ENCODE data around the gene MCFD2.

MCFD2 gene

GRCh38 chr2:46915281-46915810 is at the start of gene MCFD2:
Gene MCFD2 (minus strand): TSS chr2:46915806. CDS start chr2:46909171, 6,635 bp downstream.
- DNase-seq, result no peak
- no peak for TF ChIP-seq GATA1 (IDR thresholded peaks at IDR 0.05; ENCODE audit: low read depth, low read length)
- no peak for TF ChIP-seq POLR2A (IDR thresholded peaks at IDR 0.05; ENCODE audit: low read length)

DNA sequence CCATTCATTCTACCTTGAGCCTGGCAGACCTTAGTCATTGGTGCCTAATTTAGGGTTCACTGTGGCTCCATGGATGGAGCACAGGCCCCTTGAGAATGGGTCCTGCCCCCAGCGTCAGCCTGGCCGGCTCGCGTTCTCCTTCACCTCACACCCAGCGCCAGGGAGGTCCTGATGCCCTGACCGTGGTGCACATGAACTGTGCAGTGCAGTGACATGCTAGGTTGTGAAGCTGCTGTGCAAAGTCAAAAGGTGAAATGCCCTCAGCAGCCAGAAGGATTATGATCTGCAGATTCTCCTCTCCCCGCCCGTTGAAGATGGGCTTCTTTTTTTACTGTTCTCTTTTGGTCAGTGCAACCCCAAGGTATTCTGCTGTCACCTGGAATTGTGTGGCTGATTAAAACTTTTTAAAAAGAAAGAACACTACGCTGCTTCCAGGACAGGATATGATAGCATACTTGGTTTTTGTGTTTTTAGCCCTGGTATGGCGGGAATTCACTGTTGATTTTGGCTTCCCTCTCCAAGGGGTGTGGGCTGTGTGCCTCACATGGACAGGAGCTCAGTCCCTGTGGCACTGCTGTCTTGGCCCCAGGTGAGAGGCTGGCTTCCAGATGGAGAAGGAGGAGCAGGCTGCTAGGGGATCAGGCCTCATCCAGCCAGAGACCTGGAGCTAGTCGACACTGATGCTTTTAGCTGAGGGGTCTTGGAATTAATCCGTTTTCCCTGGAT is 49.4 kb upstream of the MCFD2 start:
- no peak for DNase-seq
- TF ChIP-seq POLR2A (IDR thresholded peaks at IDR 0.05; ENCODE audit: low read length), result no peak

DNA sequence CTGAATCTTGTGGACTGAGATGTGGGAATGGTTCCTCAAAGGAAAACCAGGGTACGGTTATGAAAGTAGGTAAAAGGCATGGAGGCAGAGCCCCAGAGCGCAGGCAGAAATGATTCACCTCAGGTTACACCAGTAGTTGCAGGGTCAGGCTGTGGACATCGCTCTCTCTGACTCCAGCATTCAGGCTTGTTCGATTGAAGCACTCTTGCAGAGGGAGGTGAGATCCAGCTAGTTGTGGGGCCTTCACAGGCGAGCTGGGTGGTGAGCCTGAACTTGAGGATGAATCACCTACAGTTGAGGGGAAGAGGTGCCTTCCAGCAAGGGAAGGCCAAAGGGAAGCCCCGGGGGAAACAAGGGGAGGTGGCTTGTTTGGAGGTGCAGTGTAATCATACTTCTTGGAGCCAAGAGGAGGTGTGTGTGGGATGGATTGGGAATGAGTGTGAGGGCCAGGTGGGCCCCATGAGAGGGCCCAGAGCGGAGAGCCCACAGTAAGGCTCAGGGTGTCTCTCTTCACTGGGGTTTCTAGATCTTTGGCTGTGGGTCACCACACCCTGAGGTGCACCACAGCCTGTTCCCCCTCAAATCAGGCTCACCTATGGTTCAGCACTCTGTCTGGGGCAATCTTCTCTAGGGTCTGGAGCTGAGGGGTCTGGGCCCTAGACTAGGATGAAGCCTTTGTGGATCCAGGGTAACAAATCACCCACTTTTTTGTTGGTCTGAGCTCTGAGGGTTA is 48.5 kb upstream of the MCFD2 start:
- DNase-seq, result no peak
- no peak for TF ChIP-seq GATA1 (IDR thresholded peaks at IDR 0.05; ENCODE audit: low read depth, low read length)
- no peak for TF ChIP-seq POLR2A (IDR thresholded peaks at IDR 0.05; ENCODE audit: low read length)

DNA sequence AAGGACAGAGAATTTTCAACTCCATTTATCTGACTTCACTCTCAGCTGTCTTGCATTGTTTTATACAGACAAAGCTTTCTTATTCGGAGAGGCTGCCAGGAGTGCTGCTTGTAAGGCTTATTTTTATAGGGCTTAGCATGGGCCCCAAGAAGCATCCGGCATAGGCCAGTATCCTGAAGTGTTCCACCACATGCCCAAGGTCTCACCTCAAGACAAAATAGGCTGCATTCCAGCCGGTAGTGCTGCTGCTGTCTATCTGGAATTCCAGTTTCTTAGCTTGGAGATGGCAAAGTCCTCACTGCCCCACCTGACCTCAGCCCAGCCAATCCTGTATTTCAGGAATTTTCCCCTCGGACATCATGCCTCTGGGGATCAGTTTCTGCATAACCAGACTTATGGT is 47.6 kb upstream of the MCFD2 start:
- no peak for DNase-seq
- TF ChIP-seq GATA1 (IDR thresholded peaks at IDR 0.05; ENCODE audit: low read depth, low read length) (no peak), POLR2A (IDR thresholded peaks at IDR 0.05; ENCODE audit: low read length) (no peak)

GRCh38 chr2:46962751-46963150 is 47.1 kb upstream of the MCFD2 start:
- peak; percentile 16 to 43 for DNase-seq

DNA sequence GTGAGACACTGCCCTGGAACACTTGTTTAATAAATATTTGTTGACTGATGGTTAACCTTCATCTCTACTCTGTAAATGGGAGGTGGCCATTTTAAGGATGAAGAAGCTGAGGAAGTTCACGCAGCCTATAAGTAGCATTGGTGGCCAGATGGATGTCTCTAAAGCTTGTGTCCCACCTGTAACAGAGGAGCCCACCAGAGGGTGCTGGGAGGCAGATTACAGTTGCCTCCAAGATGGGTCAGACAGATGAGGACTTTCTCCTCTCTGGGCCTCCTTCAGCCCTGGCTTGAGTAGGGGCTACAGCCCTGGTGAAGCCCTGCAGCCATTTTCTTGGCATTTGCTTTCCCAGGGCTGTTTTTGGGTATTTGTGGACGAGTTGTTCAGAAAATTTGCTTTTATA is 45.0 kb upstream of the MCFD2 start:
- no peak for TF ChIP-seq POLR2A (IDR thresholded peaks at IDR 0.05; ENCODE audit: low read length)
- no peak for TF ChIP-seq GATA1 (IDR thresholded peaks at IDR 0.05; ENCODE audit: low read depth, low read length)
- no peak for DNase-seq

More at GRCh38 chr2:46962751-46963150, 47.1 kb upstream of the MCFD2 start:
- TF ChIP-seq POLR2A (IDR thresholded peaks at IDR 0.05; ENCODE audit: low read length) (no peak), GATA1 (IDR thresholded peaks at IDR 0.05; ENCODE audit: low read depth, low read length) (no peak)

GRCh38 chr2:46958431-46959017 is 42.9 kb upstream of the MCFD2 start:
- TF ChIP-seq POLR2A (IDR thresholded peaks at IDR 0.05; ENCODE audit: low read length) (no peak), GATA1 (IDR thresholded peaks at IDR 0.05; ENCODE audit: low read depth, low read length) (no peak)
- DNase-seq, result no peak

DNA sequence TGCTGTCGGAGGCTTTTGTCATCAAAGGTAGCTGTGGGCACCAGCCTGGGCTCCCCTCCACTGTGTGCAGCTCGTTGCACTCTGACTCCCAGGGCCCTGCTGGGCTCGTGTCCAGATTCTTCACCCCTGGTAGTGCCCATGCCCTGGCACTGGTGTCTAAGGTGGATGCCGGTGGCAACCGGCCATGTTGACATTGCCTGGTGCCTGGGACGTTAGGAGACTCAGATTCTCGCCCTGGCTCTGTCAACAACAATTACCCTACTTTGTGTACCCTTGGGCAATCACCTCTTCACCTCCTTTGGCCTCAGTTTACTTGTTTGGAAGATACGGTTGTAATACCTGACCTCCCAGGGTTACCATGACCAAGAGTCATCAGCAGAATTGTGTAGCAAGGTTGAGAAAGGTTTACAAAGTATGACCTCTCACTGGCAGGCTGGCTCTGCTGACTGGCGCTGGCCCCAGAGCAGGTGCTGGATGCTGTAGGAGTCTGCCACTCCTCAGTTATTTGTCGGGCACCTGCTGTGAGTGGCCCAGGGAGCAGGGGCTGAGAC is 41.5 kb upstream of the MCFD2 start:
- TF ChIP-seq GATA1 (IDR thresholded peaks at IDR 0.05; ENCODE audit: low read depth, low read length), result no peak
- no peak for DNase-seq

GRCh38 chr2:46955764-46956163 is 40.2 kb upstream of the MCFD2 start:
- no peak for TF ChIP-seq GATA1 (IDR thresholded peaks at IDR 0.05; ENCODE audit: low read depth, low read length)
- TF ChIP-seq POLR2A (IDR thresholded peaks at IDR 0.05; ENCODE audit: low read length), result no peak
- DNase-seq, result no peak

DNA sequence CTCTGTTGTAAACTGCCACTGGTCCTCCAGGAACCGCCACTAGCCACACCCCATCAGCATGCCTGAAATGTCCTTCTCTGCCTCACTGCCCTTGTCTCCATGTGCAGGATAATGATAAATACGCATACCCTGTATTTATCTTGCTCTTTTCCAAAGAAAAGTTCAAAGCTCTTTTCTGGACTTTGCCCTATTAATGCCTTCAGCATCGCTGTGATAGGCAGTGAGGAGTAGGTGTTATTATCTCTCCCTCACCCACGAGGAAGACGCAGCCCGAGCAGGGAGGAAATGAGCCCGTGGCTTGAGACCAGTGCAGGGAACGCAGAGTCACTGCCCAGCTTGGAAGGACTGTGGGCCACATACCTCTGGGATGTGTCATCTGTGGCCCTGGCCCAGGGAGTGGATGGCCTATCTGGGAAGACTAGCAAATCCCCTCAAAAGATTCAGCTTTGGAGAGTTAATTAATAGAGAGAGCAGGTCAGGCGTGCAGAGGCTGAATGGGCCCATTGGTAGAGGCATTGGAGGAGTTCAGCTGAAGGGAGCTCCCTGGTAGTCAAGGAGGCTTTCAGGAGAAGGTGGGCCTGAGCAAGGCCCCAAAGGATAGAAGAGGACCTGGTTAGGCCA is 39.5 kb upstream of the MCFD2 start:
- DNase-seq, result peak; percentile 36 to 39
- TF ChIP-seq GATA1 (IDR thresholded peaks at IDR 0.05; ENCODE audit: low read depth, low read length) (no peak), POLR2A (IDR thresholded peaks at IDR 0.05; ENCODE audit: low read length) (no peak)

- TF ChIP-seq GATA1 (IDR thresholded peaks at IDR 0.05; ENCODE audit: low read depth, low read length) (no peak), POLR2A (IDR thresholded peaks at IDR 0.05; ENCODE audit: low read length) (no peak)
Measured at GRCh38 chr2:46952171-46952570, 36.6 kb upstream of the MCFD2 start.

DNA sequence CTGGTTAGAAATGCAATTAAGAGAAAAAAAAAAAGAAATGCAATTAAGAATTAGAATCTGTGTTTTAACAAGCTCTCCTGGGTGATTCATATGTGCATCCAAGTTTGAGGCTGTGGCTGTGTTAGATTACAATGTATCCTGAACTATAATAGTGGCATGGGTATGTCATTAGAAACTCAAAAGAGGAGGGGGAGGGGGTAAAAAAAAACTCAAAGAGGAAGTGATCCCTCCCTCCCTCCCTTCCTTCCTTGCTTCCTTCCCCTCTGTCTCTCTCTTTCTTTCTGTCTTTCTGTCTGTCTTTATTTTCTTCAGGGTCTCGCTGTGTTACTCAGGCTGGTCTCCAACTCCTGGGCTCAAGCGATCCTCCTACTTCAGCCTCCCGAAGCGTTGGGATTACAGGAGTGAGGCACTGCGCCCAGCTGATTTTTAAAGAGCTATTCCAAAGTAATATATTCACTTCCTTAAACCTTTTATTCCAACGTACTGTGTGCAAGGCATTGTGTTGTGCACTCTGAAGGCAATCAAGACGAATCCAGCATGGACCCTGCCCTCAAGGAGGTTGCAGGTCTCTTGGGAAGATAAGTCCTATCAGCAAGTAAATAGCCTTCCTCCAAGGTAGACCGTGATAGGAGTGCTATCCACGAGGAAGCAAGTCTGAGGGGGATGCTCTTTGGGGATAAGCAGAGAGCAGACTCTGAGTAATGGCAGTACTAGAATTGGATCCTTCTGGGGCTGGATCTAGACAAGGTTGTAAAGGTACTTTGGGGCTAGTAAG is 35.9 kb upstream of the MCFD2 start:
- TF ChIP-seq GATA1 (IDR thresholded peaks at IDR 0.05; ENCODE audit: low read depth, low read length), result no peak
- DNase-seq, result no peak

More at GRCh38 chr2:46952171-46952570, 36.6 kb upstream of the MCFD2 start:
- no peak for DNase-seq

DNA sequence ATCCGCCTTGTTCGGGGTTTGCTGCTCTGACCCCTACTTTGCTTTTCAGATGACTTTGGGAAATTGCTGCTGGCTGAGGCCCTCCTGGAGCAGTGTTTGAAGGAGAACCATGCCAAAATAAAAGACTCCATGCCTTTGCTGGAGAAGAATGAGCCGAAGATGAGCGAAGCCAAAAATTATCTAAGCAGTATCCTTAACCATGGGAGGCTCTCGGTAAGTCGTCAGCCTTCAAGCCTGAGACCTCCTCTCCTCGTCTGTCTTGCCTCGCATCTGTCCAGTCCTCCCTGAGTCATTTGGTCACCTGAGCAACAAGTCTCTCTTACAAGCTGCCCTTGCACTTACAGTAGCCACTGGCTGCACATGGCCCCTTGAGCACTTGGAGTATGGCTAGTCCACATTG is 34.7 kb upstream of the MCFD2 start:
- TF ChIP-seq POLR2A (IDR thresholded peaks at IDR 0.05; ENCODE audit: low read length) (no peak), GATA1 (IDR thresholded peaks at IDR 0.05; ENCODE audit: low read depth, low read length) (no peak)
- DNase-seq, result no peak
